Naive thymus-derived CD4-positive, alpha-beta T cell (primary cell): Measurements from ENCODE around the gene TVP23A. TPM values are rescaled to one million over a fixed set of nuclear protein-coding genes. Genes with fewer than 3 reads are reported as not detected.

ENCODE experiments used
- ATAC-seq: fragments of 150-1000 bp; cut with Tn5 transposase; 2 replicates; pipeline ENCODE4 v1.10.0; 2021; ENCODE audit warnings: mild to moderate bottlenecking, moderate library complexity
- CTCF ChIA-PET: fragments of 350-600 bp; sonication (Branson Sonifier 250); formaldehyde crosslinking; loops from one replicate; lab custom pipeline; 2021; ENCODE audit warnings: antibody characterized with exemption; lab: Charles Lee
- POLR2A ChIA-PET: fragments of 350-600 bp; sonication (Branson Sonifier 250); formaldehyde crosslinking; loops from one replicate; lab custom pipeline; 2021; ENCODE audit warnings: antibody characterized with exemption, inconsistent platforms; lab: Charles Lee
- DNase-seq, 9 donors: peaks; one replicate each; pipeline versions ENCODE4 v3.0.0 to v3.0.0-alpha.2; 2020 to 2022; ENCODE audit warnings: mixed read lengths in 1 of 9
- H3K27ac ChIP-seq: one replicate; pipeline ENCODE4 v1.7.0; 2013; ENCODE audit warnings: mild to moderate bottlenecking, low read depth, low read length, moderate library complexity
- H3K27me3 ChIP-seq, 2 donors: one replicate each; pipeline ENCODE4 v1.7.0; 2013; ENCODE audit warnings: low read length in 2 of 2, mild to moderate bottlenecking in 2 of 2, moderate library complexity in 2 of 2; ENCODE audit not compliant: control insufficient read depth in 2 of 2, insufficient read depth in 2 of 2
- H3K36me3 ChIP-seq, 3 experiments: 1 replicate in 2 of 3; 2 replicates in 1 of 3; pipeline ENCODE4 v1.7.0; 2013; ENCODE audit warnings: low read length in 3 of 3, mild to moderate bottlenecking in 3 of 3, moderate library complexity in 1 of 3; ENCODE audit not compliant: insufficient read depth in 3 of 3, control insufficient read depth in 2 of 3
- H3K4me1 ChIP-seq, 2 donors: one replicate each; pipeline ENCODE4 v1.7.0; 2013; ENCODE audit warnings: low read length in 2 of 2, mild to moderate bottlenecking in 2 of 2, moderate library complexity in 1 of 2; ENCODE audit not compliant: control insufficient read depth in 2 of 2, insufficient read depth in 2 of 2
- H3K4me3 ChIP-seq: 2 replicates; pipeline ENCODE4 v1.7.0; 2013; ENCODE audit warnings: mild to moderate bottlenecking, low read length
- H3K9me3 ChIP-seq, 3 experiments: 1 replicate in 2 of 3; 2 replicates in 1 of 3; pipeline ENCODE4 v1.7.0; 2013; ENCODE audit warnings: low read length in 3 of 3; ENCODE audit not compliant: control insufficient read depth in 2 of 3
- H3K27ac Mint-ChIP-seq, 9 donors: one replicate each; pipeline ENCODE4 v1.8.0; 2020 to 2022; ENCODE audit warnings: mixed read lengths in 9 of 9, mild to moderate bottlenecking in 8 of 9, moderate library complexity in 5 of 9, inconsistent platforms in 2 of 9
- H3K27me3 Mint-ChIP-seq, 5 donors: one replicate each; pipeline ENCODE4 v1.8.0; 2021 to 2022; ENCODE audit warnings: mixed read lengths in 5 of 5, mild to moderate bottlenecking in 1 of 5
- H3K36me3 Mint-ChIP-seq, 5 donors: one replicate each; pipeline ENCODE4 v1.8.0; 2020 to 2022; ENCODE audit warnings: mixed read lengths in 5 of 5, mild to moderate bottlenecking in 3 of 5, inconsistent platforms in 1 of 5
- H3K4me1 Mint-ChIP-seq, 7 donors: one replicate each; pipeline ENCODE4 v1.8.0; 2020 to 2022; ENCODE audit warnings: mixed read lengths in 7 of 7, mild to moderate bottlenecking in 3 of 7, inconsistent platforms in 1 of 7
- H3K4me3 Mint-ChIP-seq, 10 donors: one replicate each; pipeline ENCODE4 v1.8.0; 2020 to 2022; ENCODE audit warnings: mild to moderate bottlenecking in 10 of 10, mixed read lengths in 10 of 10, moderate library complexity in 6 of 10, inconsistent platforms in 2 of 10
- H3K9me3 Mint-ChIP-seq, 11 donors: one replicate each; pipeline ENCODE4 v1.8.0; 2020 to 2022; ENCODE audit warnings: mixed read lengths in 11 of 11, mild to moderate bottlenecking in 4 of 11, inconsistent platforms in 1 of 11, moderate library complexity in 1 of 11
- intact Hi-C, 2 donors: fragments of 100-400 bp; cut with micrococcal nuclease; formaldehyde crosslinking; loops; one replicate each; pipeline ENCODE4 v1.15.1; 2023
- polyA plus RNA-seq, 2 donors: library from polyadenylated mRNA; unstranded; fragments of 300-500 nt; fragmentation: Illumina TruSeq; gene quantifications; one replicate each; pipeline ENCODE4 v1.2.3, GENCODE V29; 2021
- total RNA-seq, 6 experiments: library from RNA in 5 of 6; stranded (reverse) in 5 of 6; gene quantifications; 1 replicate in 5 of 6; 2 replicates in 1 of 6; pipeline ENCODE4 v1.2.3 and lab custom pipeline; 2021 to 2026

The TVP23A gene
- total and polyA plus RNA-seq, 7 experiments from 2014 or later, result 0.10 to 0.17 (median 0.15) TPM; not detected in 4

DNA sequence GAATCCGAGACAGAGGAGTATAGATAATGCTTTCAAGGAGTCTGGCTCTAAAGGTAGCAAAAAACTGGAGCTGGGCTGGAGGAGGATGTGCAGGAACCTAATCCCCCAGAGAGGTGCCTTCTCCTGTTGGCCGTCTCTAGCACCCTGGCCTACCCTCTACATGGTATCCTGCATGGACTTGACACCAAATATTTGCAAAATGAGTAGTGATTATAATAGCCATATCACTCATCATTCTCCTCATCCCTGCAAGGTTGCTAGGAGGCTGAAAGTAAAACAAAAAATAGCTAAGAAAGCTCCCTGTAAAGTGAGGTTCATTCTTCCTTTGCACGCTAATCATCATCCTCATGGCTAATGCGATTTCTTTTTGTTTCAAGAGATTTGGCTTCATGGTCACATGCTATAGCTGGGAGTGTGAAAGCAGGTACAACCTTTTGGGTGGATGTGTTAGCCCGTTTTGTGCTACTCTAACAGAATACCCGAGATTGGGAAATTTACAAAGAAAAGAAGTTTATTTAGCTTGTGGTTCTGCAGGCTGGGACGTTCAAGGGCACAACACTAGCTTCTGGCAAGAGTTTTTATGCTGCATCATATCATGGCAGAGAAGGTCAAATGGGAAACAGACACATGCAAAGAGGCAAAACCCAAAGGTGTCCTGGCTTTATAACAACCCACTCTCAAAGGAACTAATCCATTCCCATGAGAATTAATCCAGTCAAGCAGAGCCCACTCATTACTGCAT, 31.3 kb upstream of the TVP23A start:
- Histone ChIP-seq H3K27me3 (no peaks in the 10 kb centered on the region), H3K27ac (no peak overlapping the region), H3K4me3 (no peak overlapping the region), H3K4me1 (peaks cover 0 to 11% of the 10 kb centered on the region in 2 donors), H3K9me3 (no peaks in the 10 kb centered on the region), H3K36me3 (no peaks in the 10 kb centered on the region)
- peaks cover 9 to 26% (median 16%) of the 10 kb centered on the region in 5 donors for H3K27me3 Mint-ChIP-seq
- H3K4me1 Mint-ChIP-seq, result peaks cover 0 to 19% (median 10%) of the 10 kb centered on the region in 7 donors
- H3K9me3 Mint-ChIP-seq, result peaks cover 0 to 5% (median 0%) of the 10 kb centered on the region in 11 donors
- intact Hi-C loops, result no loop called here
- ATAC-seq, result no peak
- no peak for DNase-seq
- ChIA-PET CTCF (interaction anchor here (0.7 kb wide), 1 partner anchor 1553 kb away, joined by 4 read pairs; no protein-coding TSS in a partner anchor), POLR2A (no interaction called here)
- H3K27ac Mint-ChIP-seq, result no peak overlapping the region
- H3K4me3 Mint-ChIP-seq, result no peak overlapping the region
- H3K36me3 Mint-ChIP-seq, result peaks cover 0 to 7% (median 3%) of the 10 kb centered on the region in 5 donors

DNA sequence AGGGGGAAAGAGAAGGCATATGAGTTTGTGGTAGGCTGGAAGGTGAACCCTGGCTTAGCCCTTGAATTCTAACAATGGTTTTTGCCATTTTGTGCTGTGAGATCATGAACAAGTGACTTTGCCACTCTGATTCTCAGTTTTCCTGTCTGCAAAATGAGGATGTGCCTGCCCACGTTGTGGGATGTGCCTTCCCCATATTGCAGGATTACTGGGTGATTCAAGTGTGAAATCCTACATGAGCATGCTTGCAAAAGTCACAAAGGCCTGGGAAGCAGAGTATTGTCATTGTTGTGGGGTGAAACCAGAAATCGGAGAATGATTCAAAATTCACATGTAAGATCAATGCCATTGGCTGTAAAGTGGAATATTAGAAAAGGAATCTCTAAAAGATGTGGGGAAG, 28.6 kb upstream of the TVP23A start:
- Histone ChIP-seq H3K4me3 (no peak overlapping the region), H3K9me3 (no peaks in the 10 kb centered on the region), H3K27ac (no peak overlapping the region), H3K27me3 (no peaks in the 10 kb centered on the region), H3K4me1 (peaks cover 0 to 2% of the 10 kb centered on the region in 2 donors), H3K36me3 (no peaks in the 10 kb centered on the region)
- peaks cover 0 to 2% (median 0%) of the 10 kb centered on the region in 11 donors for H3K9me3 Mint-ChIP-seq
- intact Hi-C loops, result no loop called here
- peaks cover 0 to 7% (median 0%) of the 10 kb centered on the region in 5 donors for H3K36me3 Mint-ChIP-seq
- CTCF ChIA-PET, result no interaction called here
- DNase-seq, result no peak
- ATAC-seq, result no peak
- no peak overlapping the region for H3K4me3 Mint-ChIP-seq
- H3K27me3 Mint-ChIP-seq, result peaks cover 6 to 32% (median 16%) of the 10 kb centered on the region in 5 donors
- POLR2A ChIA-PET, result no interaction called here
- no peak overlapping the region for H3K27ac Mint-ChIP-seq
- peaks cover 0 to 9% (median 3%) of the 10 kb centered on the region in 7 donors for H3K4me1 Mint-ChIP-seq

DNA sequence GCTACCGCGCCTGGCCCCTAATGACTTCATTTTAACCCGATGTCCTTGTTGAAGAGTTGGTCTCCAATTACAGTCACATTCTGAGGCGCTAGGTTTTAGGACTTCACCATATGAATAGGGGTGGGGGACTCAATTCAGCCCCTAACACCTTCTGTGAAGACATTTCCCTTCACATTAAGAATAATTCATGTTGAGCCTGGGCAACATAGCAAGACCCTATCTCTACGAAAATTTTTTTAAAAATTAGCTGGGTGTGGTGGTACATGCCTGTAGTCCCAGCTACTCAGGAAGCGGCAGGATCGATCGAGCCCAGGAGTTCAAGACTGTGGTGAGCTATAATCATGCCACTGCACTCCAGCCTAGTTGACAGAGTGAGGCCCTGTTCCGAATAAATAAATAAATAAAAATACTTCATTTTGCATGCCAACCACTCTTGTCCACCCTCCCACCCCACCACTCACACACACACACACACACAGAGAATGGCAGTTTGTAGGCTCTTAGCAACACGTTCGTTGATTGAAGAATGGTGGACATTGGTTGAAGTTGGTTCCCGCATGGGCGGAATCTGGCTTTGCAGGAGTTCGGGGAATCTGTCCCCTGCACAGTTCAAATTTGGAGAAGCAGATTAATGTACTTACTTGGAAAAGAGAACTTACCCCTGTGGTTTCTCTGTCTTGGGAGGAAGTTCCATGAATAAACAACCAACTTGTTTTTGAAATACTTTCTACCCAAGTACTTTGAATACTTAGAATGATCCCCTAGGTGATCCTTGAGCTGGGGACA, 27.8 kb upstream of the TVP23A start:
- Mint-ChIP-seq H3K9me3 (no peaks in the 10 kb centered on the region), H3K27me3 (peaks cover 7 to 36% (median 18%) of the 10 kb centered on the region in 5 donors), H3K4me1 (peaks cover 0 to 6% (median 0%) of the 10 kb centered on the region in 7 donors), H3K36me3 (peaks cover 0 to 7% (median 0%) of the 10 kb centered on the region in 5 donors), H3K4me3 (no peak overlapping the region), H3K27ac (no peak overlapping the region)
- DNase-seq (no peak), ATAC-seq (no peak)
- H3K27ac ChIP-seq, result no peak overlapping the region
- no peak overlapping the region for H3K4me3 ChIP-seq
- no peaks in the 10 kb centered on the region for H3K27me3 ChIP-seq
- CTCF ChIA-PET, result no interaction called here
- no peaks in the 10 kb centered on the region for H3K9me3 ChIP-seq
- intact Hi-C loops, result no loop called here
- no peaks in the 10 kb centered on the region for H3K4me1 ChIP-seq
- POLR2A ChIA-PET, result no interaction called here
- no peaks in the 10 kb centered on the region for H3K36me3 ChIP-seq

DNA sequence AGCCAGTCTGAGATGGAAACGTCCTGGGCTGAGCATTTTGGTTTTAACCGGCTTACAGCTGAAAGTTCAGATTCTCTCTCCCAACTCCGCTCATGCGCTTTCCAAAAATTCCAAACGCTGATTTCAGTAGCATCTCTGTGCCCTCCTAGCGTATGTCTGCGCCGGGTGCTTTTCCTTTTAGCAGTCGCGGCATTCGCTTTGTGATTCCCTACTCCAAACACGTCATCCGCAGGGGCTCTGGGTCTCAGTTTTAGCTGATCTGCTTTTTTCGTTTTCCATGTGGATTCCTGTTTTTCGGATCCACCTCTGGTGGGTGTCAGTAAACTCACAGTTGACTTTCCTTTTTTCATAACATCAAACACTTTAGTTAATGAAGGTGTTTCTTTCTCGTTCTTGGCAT, 22.1 kb upstream of the TVP23A start:
- H3K9me3 Mint-ChIP-seq, result peaks cover 0 to 5% (median 0%) of the 10 kb centered on the region in 11 donors
- no peaks in the 10 kb centered on the region for H3K36me3 Mint-ChIP-seq
- Histone ChIP-seq H3K9me3 (no peaks in the 10 kb centered on the region), H3K27me3 (no peaks in the 10 kb centered on the region), H3K27ac (no peak overlapping the region), H3K36me3 (no peaks in the 10 kb centered on the region), H3K4me1 (no peaks in the 10 kb centered on the region), H3K4me3 (no peak overlapping the region)
- intact Hi-C loops, result no loop called here
- no peak overlapping the region for H3K4me3 Mint-ChIP-seq
- H3K4me1 Mint-ChIP-seq, result no peaks in the 10 kb centered on the region
- no peak for ATAC-seq
- no peak for DNase-seq
- ChIA-PET POLR2A (no interaction called here), CTCF (no interaction called here)
- H3K27me3 Mint-ChIP-seq, result peaks cover 7 to 28% (median 13%) of the 10 kb centered on the region in 5 donors
- no peak overlapping the region for H3K27ac Mint-ChIP-seq

DNA sequence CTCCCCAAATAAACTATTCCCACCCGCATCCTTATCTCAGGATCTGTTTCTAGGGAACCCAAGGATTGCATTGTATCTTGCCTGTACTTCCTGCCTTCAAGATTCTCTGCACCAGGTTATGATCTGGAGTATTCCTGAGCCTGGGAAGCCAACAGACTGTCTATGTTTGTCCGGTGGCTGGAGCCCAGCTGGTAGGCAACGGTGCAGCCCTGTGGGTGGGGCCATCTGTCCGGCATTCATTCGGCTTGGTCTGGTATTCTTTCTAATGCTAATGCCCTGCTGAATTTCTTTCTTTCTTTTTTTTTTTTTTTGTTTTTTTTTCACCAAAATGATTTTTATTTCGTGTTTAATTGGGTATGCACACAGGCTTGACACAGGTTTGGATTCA, 20.7 kb upstream of the TVP23A start:
- ATAC-seq (no peak), DNase-seq (no peak)
- H3K4me1 Mint-ChIP-seq, result no peaks in the 10 kb centered on the region
- H3K9me3 ChIP-seq, result no peaks in the 10 kb centered on the region
- H3K27me3 Mint-ChIP-seq, result peaks cover 6 to 25% (median 14%) of the 10 kb centered on the region in 5 donors
- no peaks in the 10 kb centered on the region for H3K27me3 ChIP-seq
- H3K4me3 Mint-ChIP-seq, result no peak overlapping the region
- CTCF ChIA-PET, result no interaction called here
- H3K36me3 ChIP-seq, result no peaks in the 10 kb centered on the region
- no peak overlapping the region for H3K27ac Mint-ChIP-seq
- H3K9me3 Mint-ChIP-seq, result peaks cover 0 to 5% (median 0%) of the 10 kb centered on the region in 11 donors
- H3K36me3 Mint-ChIP-seq, result no peaks in the 10 kb centered on the region
- POLR2A ChIA-PET, result no interaction called here
- no peak overlapping the region for H3K27ac ChIP-seq
- intact Hi-C loops, result no loop called here
- H3K4me3 ChIP-seq, result no peak overlapping the region
- H3K4me1 ChIP-seq, result no peaks in the 10 kb centered on the region

DNA sequence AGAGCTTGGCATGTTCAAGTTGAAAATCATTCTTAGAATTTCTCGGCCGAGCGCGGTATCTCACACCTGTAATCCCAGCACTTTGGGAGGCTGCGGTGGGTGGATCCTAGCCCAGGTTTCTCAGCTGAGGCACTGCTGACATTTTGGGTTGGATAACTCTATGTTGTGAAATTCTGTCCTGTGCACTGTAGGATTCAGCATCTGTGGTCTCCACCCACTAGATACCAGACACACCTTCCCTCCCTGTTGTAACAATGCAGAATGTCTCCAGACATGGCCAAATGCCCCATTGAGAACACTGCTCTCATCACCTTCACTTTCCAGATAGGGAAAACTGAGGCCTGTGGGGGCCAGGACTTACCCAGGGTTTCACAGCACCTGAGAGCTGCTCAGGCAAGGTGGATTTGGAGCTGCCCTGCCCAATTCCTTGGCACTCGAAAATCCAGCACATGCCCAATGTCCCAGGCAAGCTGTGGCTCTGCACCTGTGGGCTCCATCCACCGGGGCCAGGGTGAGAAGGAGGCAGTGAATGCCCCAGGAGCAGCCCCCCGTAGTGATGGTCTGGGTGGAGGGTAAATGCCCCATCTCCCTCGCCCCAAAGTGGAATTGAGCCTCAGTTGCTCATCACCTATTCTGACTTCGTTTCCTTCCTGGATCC, 20.2 kb upstream of the TVP23A start:
- Histone ChIP-seq H3K4me3 (no peak overlapping the region), H3K9me3 (no peaks in the 10 kb centered on the region), H3K27me3 (no peaks in the 10 kb centered on the region), H3K4me1 (no peaks in the 10 kb centered on the region), H3K27ac (no peak overlapping the region), H3K36me3 (no peaks in the 10 kb centered on the region)
- Mint-ChIP-seq H3K4me1 (no peaks in the 10 kb centered on the region), H3K27ac (no peak overlapping the region), H3K27me3 (peaks cover 9 to 28% (median 15%) of the 10 kb centered on the region in 5 donors), H3K4me3 (no peak overlapping the region), H3K9me3 (peaks cover 0 to 5% (median 0%) of the 10 kb centered on the region in 11 donors), H3K36me3 (no peaks in the 10 kb centered on the region)
- no peak for DNase-seq
- ChIA-PET CTCF (no interaction called here), POLR2A (no interaction called here)
- ATAC-seq, result no peak
- intact Hi-C loops, result no loop called here
